GM23338 (cell line): ENCODE measurements around the gene JOSD2. TPM values are rescaled to one million over a fixed set of nuclear protein-coding genes. Genes with fewer than 3 reads are reported as not detected.
A peak's percentile ranks its signal among the peaks of the same experiment; 100 is the strongest.

Experiments
- ATAC-seq: fragments of 200-7000 bp; cut with Tn5 transposase; 3 replicates; pipeline ENCODE4 v1.9.1; 2020
- DNase-seq: peaks from one replicate; pipeline ENCODE4 v3.0.0-alpha.2; 2015; ENCODE audit warnings: low spot score
- H2AFZ ChIP-seq: fragments of 200-600 bp; sonication (generic); 2 replicates; pipeline ENCODE4 v1.8.0; 2016; ENCODE audit warnings: antibody characterized with exemption, mild to moderate bottlenecking, moderate library complexity
- H3F3A ChIP-seq: fragments of 200-600 bp; sonication (generic); replicated peaks from 2 replicates; pipeline ENCODE4 v1.8.0; 2017; ENCODE audit warnings: antibody characterized with exemption, mixed run types, low read depth
- H3K27ac ChIP-seq: fragments of 200-600 bp; sonication (generic); 2 replicates; pipeline ENCODE4 v1.6.1; 2016; ENCODE audit warnings: low read depth
- H3K27me3 ChIP-seq: fragments of 200-600 bp; sonication (generic); 2 replicates; pipeline ENCODE4 v1.8.0; 2016; ENCODE audit warnings: mild to moderate bottlenecking, mixed run types, moderate library complexity; ENCODE audit not compliant: insufficient read depth
- H3K36me3 ChIP-seq: fragments of 200-600 bp; sonication (generic); 2 replicates; pipeline ENCODE4 v1.8.0; 2016; ENCODE audit warnings: mild to moderate bottlenecking; ENCODE audit not compliant: insufficient read depth
- H3K4me1 ChIP-seq: fragments of 200-600 bp; sonication (generic); 2 replicates; pipeline ENCODE4 v1.8.0; 2016; ENCODE audit warnings: mild to moderate bottlenecking, moderate library complexity; ENCODE audit not compliant: insufficient read depth
- H3K4me2 ChIP-seq: fragments of 200-600 bp; sonication (generic); 2 replicates; pipeline ENCODE4 v1.7.1; 2017; ENCODE audit warnings: mixed run types
- H3K4me3 ChIP-seq: fragments of 200-600 bp; sonication (generic); 2 replicates; pipeline ENCODE4 v1.6.1; 2016; ENCODE audit warnings: mixed run types
- H3K79me2 ChIP-seq: fragments of 200-600 bp; sonication (generic); replicated peaks from 2 replicates; pipeline ENCODE4 v1.8.0; 2017; ENCODE audit warnings: mild to moderate bottlenecking; ENCODE audit not compliant: insufficient read depth
- H3K9me2 ChIP-seq: fragments of 200-600 bp; sonication (generic); 2 replicates; pipeline ENCODE4 v1.8.0; 2017; ENCODE audit not compliant: insufficient read depth
- H4K20me1 ChIP-seq: fragments of 200-600 bp; sonication (generic); replicated peaks from 2 replicates; pipeline ENCODE4 v1.8.0; 2017; ENCODE audit warnings: mild to moderate bottlenecking; ENCODE audit not compliant: insufficient read depth
- H3K27ac Mint-ChIP-seq: 2 replicates; pipeline ENCODE4 v1.8.0; 2020; ENCODE audit warnings: inconsistent platforms, mild to moderate bottlenecking, moderate library complexity, mixed read lengths
- H3K27me3 Mint-ChIP-seq: 3 replicates; pipeline ENCODE4 v1.8.0; 2022; ENCODE audit warnings: low read depth, mild to moderate bottlenecking, moderate library complexity, mixed read lengths, inconsistent platforms; ENCODE audit not compliant: insufficient read depth, poor library complexity
- H3K36me3 Mint-ChIP-seq: 3 replicates; pipeline ENCODE4 v1.8.0; 2021; ENCODE audit warnings: low read depth, mild to moderate bottlenecking, inconsistent platforms, moderate library complexity, mixed read lengths
- H3K4me1 Mint-ChIP-seq: 3 replicates; pipeline ENCODE4 v1.8.0; 2020; ENCODE audit warnings: mild to moderate bottlenecking, inconsistent platforms, mixed read lengths
- H3K4me3 Mint-ChIP-seq: 3 replicates; pipeline ENCODE4 v1.8.0; 2021; ENCODE audit warnings: moderate library complexity, mild to moderate bottlenecking, inconsistent platforms, mixed read lengths
- H3K9me3 Mint-ChIP-seq: 3 replicates; pipeline ENCODE4 v1.8.0; 2020; ENCODE audit warnings: moderate library complexity, mild to moderate bottlenecking, inconsistent platforms, mixed read lengths
- CREB1 ChIP-seq: fragments of 250-450 bp; sonication (Bioruptor Pico); IDR thresholded peaks from 2 replicates; pipeline ENCODE4 v1.5.0; 2020; ENCODE audit warnings: low read depth, mild to moderate bottlenecking, moderate library complexity
- EZH2 ChIP-seq: fragments of 200-600 bp; sonication (generic); IDR thresholded peaks from one replicate; pipeline ENCODE4 v1.8.0; 2017; ENCODE audit warnings: antibody characterized with exemption, mild to moderate bottlenecking, low read depth; ENCODE audit not compliant: unreplicated experiment
- EZH2phosphoT487 ChIP-seq: fragments of 200-600 bp; sonication (generic); IDR thresholded peaks from one replicate; pipeline ENCODE4 v1.8.1; 2018; ENCODE audit warnings: antibody characterized with exemption; ENCODE audit not compliant: unreplicated experiment
- JUNB ChIP-seq: IDR thresholded peaks from one replicate; pipeline ENCODE4 v1.6.1; 2016; ENCODE audit warnings: antibody characterized with exemption; ENCODE audit not compliant: unreplicated experiment
- ZNF331 ChIP-seq: fragments of 250-450 bp; sonication (Bioruptor Pico); IDR thresholded peaks from 2 replicates; pipeline ENCODE4 v1.5.0; 2020; ENCODE audit warnings: low read depth, mild to moderate bottlenecking, moderate library complexity
- polyA plus RNA-seq: library from polyadenylated mRNA; unstranded; fragments of >200 nt; fragmentation: Nextera tagmentation; extraction: Ambion mirVana; gene quantifications from 2 replicates; pipeline ENCODE4 v1.2.1, GENCODE V29; 2016
- total RNA-seq: library from RNA; depleted of rRNA; stranded (reverse); fragments of >200 nt; shearing (Covaris generic); gene quantifications from 2 replicates; pipeline ENCODE4 v1.2.3, GENCODE V29; 2014
- TF ChIP-seq, protein P1 (sequence below), 2 experiments: fragments of 200-600 bp in 1 of 2; sonication (generic) in 1 of 2; conservative IDR thresholded peaks; 2 replicates each; pipeline versions ENCODE4 v1.5.1 to v1.6.1; 2016 to 2017; ENCODE audit warnings: antibody characterized with exemption in 2 of 2, low read depth in 2 of 2, mild to moderate bottlenecking in 2 of 2, moderate library complexity in 1 of 2
- TF ChIP-seq, protein P2 (sequence below): fragments of 250-450 bp; sonication (Bioruptor Pico); IDR thresholded peaks from 2 replicates; pipeline ENCODE4 v1.5.0; 2020; ENCODE audit warnings: mild to moderate bottlenecking, moderate library complexity

JOSD2 gene
- total and polyA plus RNA-seq, 2 experiments from 2014 or later = 3.3 to 5.8 TPM

DNA sequence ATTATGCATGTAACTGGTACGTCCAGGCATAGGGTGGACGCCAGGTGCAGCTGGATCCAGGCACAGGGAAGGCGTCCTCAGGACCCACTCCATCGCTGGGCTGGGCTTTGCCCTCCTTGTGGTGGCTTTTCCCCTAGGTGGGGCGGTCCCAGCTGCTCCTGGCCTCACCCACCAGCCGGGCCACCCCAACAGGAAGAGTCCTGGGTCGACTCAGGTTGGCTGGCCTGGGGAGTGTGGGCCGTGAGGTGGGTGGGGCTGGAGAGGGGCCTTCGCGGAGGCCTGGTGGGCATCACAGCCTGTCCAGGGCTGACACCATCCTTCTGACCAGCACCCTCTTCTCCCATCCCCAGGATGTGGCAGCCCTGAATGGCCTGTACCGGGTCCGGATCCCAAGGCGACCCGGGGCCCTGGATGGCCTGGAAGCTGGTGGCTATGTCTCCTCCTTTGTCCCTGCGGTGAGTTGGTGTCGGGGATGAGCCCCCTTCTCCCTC, 31.2 kb downstream of the JOSD2 start:
- H3K27me3 ChIP-seq = no peaks in the 10 kb centered on the region
- peaks cover 25% of the 10 kb centered on the region for H3K79me2 ChIP-seq
- peaks cover 10% of the 10 kb centered on the region; the same call in 1 of the 2 replicates for H3K4me1 ChIP-seq
- ATAC-seq = no peak
- no peak overlapping the region for H2AFZ ChIP-seq
- Mint-ChIP-seq H3K27me3 (peaks cover 8% of the 10 kb centered on the region), H3K4me3 (no peak overlapping the region), H3K4me1 (no peaks in the 10 kb centered on the region; the same call in 2 of the 3 replicates), H3K27ac (no peak overlapping the region), H3K9me3 (peaks cover 91% of the 10 kb centered on the region), H3K36me3 (peaks cover 42% of the 10 kb centered on the region)
- H3K4me3 ChIP-seq = no peak overlapping the region
- no peaks in the 10 kb centered on the region for H3K9me2 ChIP-seq
- H3K36me3 ChIP-seq = peaks cover 3% of the 10 kb centered on the region; the same call in 1 of the 2 replicates
- TF ChIP-seq EZH2phosphoT487 = no peak
- no peak for TF ChIP-seq JUNB
- TF ChIP-seq ZNF331 (CRISPR knock-in tag) = no peak
- no peak for TF ChIP-seq EZH2
- TF ChIP-seq CREB1 (CRISPR knock-in tag) = no peak
- TF ChIP-seq, protein P1, sequence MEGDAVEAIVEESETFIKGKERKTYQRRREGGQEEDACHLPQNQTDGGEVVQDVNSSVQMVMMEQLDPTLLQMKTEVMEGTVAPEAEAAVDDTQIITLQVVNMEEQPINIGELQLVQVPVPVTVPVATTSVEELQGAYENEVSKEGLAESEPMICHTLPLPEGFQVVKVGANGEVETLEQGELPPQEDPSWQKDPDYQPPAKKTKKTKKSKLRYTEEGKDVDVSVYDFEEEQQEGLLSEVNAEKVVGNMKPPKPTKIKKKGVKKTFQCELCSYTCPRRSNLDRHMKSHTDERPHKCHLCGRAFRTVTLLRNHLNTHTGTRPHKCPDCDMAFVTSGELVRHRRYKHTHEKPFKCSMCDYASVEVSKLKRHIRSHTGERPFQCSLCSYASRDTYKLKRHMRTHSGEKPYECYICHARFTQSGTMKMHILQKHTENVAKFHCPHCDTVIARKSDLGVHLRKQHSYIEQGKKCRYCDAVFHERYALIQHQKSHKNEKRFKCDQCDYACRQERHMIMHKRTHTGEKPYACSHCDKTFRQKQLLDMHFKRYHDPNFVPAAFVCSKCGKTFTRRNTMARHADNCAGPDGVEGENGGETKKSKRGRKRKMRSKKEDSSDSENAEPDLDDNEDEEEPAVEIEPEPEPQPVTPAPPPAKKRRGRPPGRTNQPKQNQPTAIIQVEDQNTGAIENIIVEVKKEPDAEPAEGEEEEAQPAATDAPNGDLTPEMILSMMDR (conservative IDR thresholded peaks at IDR 0.05; ENCODE audit: low read depth in 2 of 2) = no peak
- DNase-seq = no peak
- H4K20me1 ChIP-seq = no peaks in the 10 kb centered on the region; the same call in 1 of the 2 replicates
- H3F3A ChIP-seq = 0 out of 2 replicates have a peak, but pooled peaks cover 2% of the 10 kb centered on the region
- no peak overlapping the region for H3K4me2 ChIP-seq
- no peak overlapping the region for H3K27ac ChIP-seq

DNA sequence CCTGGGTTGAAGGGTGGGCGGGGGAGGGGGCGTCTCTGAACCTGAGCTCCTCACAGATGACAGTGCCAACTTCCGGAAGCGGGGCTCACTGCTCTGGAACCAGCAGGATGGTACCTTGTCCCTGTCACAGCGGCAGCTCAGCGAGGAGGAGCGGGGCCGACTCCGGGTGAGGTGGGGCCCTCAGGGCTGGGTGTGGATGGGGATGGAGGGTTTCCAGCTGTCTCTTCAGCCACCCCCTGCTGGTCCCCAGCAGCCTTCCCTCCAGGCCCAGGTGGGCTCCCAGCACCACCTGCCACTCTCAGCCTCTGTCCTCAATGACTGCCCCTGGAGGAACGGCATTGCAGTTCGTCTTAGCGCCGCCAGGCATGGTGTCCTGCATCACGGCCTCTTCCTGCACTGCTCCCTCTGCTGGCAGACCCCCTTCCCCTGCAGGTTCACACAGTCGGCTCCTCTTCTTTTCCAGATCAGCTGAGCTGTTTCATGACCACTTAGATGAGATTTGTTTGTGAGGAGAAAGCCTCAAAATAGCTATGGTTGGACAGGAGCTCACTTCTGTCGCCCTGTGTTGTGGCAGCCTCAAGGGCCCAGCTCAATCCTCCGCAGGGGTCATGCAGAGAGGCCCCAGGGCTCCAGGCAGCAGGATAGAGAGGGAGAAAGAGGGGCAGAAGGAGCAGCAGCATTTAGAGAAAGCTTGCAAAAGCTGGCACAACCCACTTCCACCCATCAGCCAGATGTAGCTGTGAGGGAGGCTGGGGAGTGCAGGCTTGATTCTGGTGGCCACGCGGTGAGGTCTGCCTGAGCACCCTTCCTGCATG, 31.9 kb downstream of the JOSD2 start:
- Histone ChIP-seq H2AFZ (no peak overlapping the region), H3K9me2 (no peaks in the 10 kb centered on the region), H3K27me3 (no peaks in the 10 kb centered on the region), H3K36me3 (peaks cover 3% of the 10 kb centered on the region; the same call in 1 of the 2 replicates), H3K4me3 (no peak overlapping the region), H3F3A (0 out of 2 replicates have a peak, but pooled peaks cover 2% of the 10 kb centered on the region), H3K79me2 (peaks cover 25% of the 10 kb centered on the region), H3K4me2 (no peak overlapping the region), H3K27ac (no peak overlapping the region), H4K20me1 (no peaks in the 10 kb centered on the region; the same call in 1 of the 2 replicates), H3K4me1 (peaks cover 10% of the 10 kb centered on the region; the same call in 1 of the 2 replicates)
- Mint-ChIP-seq H3K27me3 (peaks cover 8% of the 10 kb centered on the region), H3K27ac (no peak overlapping the region), H3K4me1 (no peaks in the 10 kb centered on the region; the same call in 2 of the 3 replicates), H3K4me3 (no peak overlapping the region), H3K9me3 (peaks cover 91% of the 10 kb centered on the region), H3K36me3 (peaks cover 40% of the 10 kb centered on the region)
- peak; percentile 89 for DNase-seq
- ATAC-seq = no peak; the same call in 2 of the 3 replicates
- TF ChIP-seq, protein P1 (conservative IDR thresholded peaks at IDR 0.05; ENCODE audit: low read depth in 2 of 2) = peak; percentile 80 to 85
- TF ChIP-seq, protein P2, sequence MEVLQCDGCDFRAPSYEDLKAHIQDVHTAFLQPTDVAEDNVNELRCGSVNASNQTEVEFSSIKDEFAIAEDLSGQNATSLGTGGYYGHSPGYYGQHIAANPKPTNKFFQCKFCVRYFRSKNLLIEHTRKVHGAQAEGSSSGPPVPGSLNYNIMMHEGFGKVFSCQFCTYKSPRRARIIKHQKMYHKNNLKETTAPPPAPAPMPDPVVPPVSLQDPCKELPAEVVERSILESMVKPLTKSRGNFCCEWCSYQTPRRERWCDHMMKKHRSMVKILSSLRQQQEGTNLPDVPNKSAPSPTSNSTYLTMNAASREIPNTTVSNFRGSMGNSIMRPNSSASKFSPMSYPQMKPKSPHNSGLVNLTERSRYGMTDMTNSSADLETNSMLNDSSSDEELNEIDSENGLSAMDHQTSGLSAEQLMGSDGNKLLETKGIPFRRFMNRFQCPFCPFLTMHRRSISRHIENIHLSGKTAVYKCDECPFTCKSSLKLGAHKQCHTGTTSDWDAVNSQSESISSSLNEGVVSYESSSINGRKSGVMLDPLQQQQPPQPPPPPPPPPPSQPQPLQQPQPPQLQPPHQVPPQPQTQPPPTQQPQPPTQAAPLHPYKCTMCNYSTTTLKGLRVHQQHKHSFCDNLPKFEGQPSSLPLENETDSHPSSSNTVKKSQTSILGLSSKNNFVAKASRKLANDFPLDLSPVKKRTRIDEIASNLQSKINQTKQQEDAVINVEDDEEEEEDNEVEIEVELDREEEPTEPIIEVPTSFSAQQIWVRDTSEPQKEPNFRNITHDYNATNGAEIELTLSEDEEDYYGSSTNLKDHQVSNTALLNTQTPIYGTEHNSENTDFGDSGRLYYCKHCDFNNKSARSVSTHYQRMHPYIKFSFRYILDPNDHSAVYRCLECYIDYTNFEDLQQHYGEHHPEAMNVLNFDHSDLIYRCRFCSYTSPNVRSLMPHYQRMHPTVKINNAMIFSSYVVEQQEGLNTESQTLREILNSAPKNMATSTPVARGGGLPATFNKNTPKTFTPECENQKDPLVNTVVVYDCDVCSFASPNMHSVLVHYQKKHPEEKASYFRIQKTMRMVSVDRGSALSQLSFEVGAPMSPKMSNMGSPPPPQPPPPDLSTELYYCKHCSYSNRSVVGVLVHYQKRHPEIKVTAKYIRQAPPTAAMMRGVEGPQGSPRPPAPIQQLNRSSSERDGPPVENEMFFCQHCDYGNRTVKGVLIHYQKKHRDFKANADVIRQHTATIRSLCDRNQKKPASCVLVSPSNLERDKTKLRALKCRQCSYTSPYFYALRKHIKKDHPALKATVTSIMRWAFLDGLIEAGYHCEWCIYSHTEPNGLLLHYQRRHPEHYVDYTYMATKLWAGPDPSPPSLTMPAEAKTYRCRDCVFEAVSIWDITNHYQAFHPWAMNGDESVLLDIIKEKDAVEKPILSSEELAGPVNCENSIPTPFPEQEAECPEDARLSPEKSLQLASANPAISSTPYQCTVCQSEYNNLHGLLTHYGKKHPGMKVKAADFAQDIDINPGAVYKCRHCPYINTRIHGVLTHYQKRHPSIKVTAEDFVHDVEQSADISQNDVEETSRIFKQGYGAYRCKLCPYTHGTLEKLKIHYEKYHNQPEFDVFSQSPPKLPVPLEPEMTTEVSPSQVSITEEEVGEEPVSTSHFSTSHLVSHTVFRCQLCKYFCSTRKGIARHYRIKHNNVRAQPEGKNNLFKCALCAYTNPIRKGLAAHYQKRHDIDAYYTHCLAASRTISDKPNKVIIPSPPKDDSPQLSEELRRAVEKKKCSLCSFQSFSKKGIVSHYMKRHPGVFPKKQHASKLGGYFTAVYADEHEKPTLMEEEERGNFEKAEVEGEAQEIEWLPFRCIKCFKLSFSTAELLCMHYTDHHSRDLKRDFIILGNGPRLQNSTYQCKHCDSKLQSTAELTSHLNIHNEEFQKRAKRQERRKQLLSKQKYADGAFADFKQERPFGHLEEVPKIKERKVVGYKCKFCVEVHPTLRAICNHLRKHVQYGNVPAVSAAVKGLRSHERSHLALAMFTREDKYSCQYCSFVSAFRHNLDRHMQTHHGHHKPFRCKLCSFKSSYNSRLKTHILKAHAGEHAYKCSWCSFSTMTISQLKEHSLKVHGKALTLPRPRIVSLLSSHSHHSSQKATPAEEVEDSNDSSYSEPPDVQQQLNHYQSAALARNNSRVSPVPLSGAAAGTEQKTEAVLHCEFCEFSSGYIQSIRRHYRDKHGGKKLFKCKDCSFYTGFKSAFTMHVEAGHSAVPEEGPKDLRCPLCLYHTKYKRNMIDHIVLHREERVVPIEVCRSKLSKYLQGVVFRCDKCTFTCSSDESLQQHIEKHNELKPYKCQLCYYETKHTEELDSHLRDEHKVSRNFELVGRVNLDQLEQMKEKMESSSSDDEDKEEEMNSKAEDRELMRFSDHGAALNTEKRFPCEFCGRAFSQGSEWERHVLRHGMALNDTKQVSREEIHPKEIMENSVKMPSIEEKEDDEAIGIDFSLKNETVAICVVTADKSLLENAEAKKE (CRISPR knock-in tag) = no peak
